K562 (cell line): ENCODE data around the gene NIPAL3. TPM values are rescaled to one million over a fixed set of nuclear protein-coding genes. Genes with fewer than 3 reads are reported as not detected.

Experiments used
- CSDE1 ChIP-seq, 2 experiments: fragments of 450-650 bp; IDR thresholded peaks; 2 replicates each; pipeline ENCODE4 v1.6.1; 2016; ENCODE audit warnings: mild to moderate bottlenecking in 1 of 2
- GTF2A2 ChIP-seq: IDR thresholded peaks from 2 replicates; pipeline ENCODE4 v1.6.1; 2016; ENCODE audit warnings: mild to moderate bottlenecking, missing genetic modification characterization, missing compliant biosample characterization
- NKRF ChIP-seq: fragments of 450-650 bp; IDR thresholded peaks from 2 replicates; pipeline ENCODE4 v1.6.1; 2016; ENCODE audit warnings: borderline replicate concordance
- POLR3G ChIP-seq: IDR thresholded peaks from 2 replicates; pipeline ENCODE4 v1.6.1; 2011; ENCODE audit not compliant: insufficient read length, insufficient replicate concordance; ENCODE audit errors: extremely low read depth
- PPARD ChIP-seq: fragments of 250-450 bp; sonication (Bioruptor Pico); IDR thresholded peaks from 2 replicates; pipeline ENCODE4 v1.8.0; 2022; ENCODE audit warnings: inconsistent platforms, mild to moderate bottlenecking, moderate library complexity
- ZNF77 ChIP-seq: fragments of 250-450 bp; sonication (Bioruptor Pico); IDR thresholded peaks from 2 replicates; pipeline ENCODE4 v1.5.0; 2020
- polyA plus RNA-seq, 8 experiments: library from polyadenylated mRNA; depleted of rRNA in 4 of 8; stranded (reverse) in 5 of 8; unstranded in 3 of 8; fragments of >200 nt; fragmentation: Nextera tagmentation in 2 of 8; fragmentation: Illumina TruSeq in 1 of 8; extraction: Ambion mirVana in 2 of 8; extraction: Trizol in 1 of 8; gene quantifications; 2 replicates each; pipeline versions ENCODE4 v1.2.1 to v1.2.3, GENCODE V29; 2011 to 2014; ENCODE audit warnings: inconsistent platforms in 1 of 8, missing spikeins in 1 of 8
- total RNA-seq, 7 experiments: library from RNA; depleted of rRNA in 6 of 7; stranded (reverse); fragments of >200 nt in 6 of 7; fragmentation: Illumina TruSeq in 2 of 7; extraction: Trizol in 2 of 7; gene quantifications; 2 replicates each; pipeline versions ENCODE4 v1.2.1 to v1.2.3, GENCODE V29; 2011 to 2021; ENCODE audit warnings: low replicate concordance in 1 of 7
- TF ChIP-seq, protein P1 (sequence below): fragments of 450-650 bp; IDR thresholded peaks from 2 replicates; pipeline ENCODE4 v1.6.1; 2016; ENCODE audit warnings: low read depth
- TF ChIP-seq, protein P2 (sequence below): fragments of 250-450 bp; sonication (Bioruptor Pico); IDR thresholded peaks from 2 replicates; pipeline ENCODE4 v1.9.0; 2021; ENCODE audit warnings: mild to moderate bottlenecking, inconsistent platforms
- TF ChIP-seq, protein P3 (sequence below): sonication (generic); formaldehyde crosslinking; IDR thresholded peaks from 2 replicates; pipeline ENCODE4 v1.8.0; 2023; ENCODE audit warnings: mild to moderate bottlenecking, missing genetic modification reagents

Gene NIPAL3
- total and polyA plus RNA-seq, 9 of the 15 experiments (the other 6 are each of a cell fraction or from before 2014, with no cell fraction given), result 10.5 to 26.3 (median 16.0) TPM

- TF ChIP-seq, protein P1, sequence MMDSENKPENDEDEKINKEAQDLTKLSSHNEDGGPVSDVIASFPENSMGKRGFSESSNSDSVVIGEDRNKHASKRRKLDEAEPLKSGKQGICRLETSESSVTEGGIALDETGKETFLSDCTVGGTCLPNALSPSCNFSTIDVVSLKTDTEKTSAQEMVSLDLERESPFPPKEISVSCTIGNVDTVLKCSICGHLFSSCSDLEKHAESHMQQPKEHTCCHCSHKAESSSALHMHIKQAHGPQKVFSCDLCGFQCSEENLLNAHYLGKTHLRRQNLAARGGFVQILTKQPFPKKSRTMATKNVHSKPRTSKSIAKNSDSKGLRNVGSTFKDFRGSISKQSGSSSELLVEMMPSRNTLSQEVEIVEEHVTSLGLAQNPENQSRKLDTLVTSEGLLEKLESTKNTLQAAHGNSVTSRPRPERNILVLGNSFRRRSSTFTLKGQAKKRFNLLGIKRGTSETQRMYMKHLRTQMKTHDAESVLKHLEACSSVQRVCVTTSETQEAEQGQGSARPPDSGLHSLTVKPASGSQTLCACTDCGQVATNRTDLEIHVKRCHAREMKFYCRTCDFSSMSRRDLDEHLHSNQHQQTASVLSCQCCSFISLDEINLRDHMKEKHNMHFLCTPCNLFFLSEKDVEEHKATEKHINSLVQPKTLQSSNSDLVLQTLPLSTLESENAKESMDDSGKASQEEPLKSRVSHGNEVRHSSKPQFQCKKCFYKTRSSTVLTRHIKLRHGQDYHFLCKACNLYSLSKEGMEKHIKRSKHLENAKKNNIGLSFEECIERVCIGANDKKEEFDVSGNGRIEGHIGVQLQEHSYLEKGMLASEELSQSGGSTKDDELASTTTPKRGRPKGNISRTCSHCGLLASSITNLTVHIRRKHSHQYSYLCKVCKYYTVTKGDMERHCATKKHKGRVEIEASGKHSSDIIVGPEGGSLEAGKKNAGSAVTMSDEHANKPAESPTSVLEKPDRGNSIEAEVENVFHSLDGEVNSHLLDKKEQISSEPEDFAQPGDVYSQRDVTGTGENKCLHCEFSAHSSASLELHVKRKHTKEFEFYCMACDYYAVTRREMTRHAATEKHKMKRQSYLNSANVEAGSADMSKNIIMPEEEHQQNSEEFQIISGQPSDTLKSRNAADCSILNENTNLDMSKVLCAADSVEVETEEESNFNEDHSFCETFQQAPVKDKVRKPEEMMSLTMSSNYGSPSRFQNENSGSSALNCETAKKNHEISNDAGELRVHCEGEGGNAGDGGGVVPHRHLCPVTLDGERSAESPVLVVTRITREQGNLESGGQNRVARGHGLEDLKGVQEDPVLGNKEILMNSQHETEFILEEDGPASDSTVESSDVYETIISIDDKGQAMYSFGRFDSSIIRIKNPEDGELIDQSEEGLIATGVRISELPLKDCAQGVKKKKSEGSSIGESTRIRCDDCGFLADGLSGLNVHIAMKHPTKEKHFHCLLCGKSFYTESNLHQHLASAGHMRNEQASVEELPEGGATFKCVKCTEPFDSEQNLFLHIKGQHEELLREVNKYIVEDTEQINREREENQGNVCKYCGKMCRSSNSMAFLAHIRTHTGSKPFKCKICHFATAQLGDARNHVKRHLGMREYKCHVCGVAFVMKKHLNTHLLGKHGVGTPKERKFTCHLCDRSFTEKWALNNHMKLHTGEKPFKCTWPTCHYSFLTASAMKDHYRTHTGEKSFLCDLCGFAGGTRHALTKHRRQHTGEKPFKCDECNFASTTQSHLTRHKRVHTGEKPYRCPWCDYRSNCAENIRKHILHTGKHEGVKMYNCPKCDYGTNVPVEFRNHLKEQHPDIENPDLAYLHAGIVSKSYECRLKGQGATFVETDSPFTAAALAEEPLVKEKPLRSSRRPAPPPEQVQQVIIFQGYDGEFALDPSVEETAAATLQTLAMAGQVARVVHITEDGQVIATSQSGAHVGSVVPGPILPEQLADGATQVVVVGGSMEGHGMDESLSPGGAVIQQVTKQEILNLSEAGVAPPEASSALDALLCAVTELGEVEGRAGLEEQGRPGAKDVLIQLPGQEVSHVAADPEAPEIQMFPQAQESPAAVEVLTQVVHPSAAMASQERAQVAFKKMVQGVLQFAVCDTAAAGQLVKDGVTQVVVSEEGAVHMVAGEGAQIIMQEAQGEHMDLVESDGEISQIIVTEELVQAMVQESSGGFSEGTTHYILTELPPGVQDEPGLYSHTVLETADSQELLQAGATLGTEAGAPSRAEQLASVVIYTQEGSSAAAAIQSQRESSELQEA, result 0 out of 2 replicates have a peak, but pooled peaks have one; percentile 14
- TF ChIP-seq, protein P2, sequence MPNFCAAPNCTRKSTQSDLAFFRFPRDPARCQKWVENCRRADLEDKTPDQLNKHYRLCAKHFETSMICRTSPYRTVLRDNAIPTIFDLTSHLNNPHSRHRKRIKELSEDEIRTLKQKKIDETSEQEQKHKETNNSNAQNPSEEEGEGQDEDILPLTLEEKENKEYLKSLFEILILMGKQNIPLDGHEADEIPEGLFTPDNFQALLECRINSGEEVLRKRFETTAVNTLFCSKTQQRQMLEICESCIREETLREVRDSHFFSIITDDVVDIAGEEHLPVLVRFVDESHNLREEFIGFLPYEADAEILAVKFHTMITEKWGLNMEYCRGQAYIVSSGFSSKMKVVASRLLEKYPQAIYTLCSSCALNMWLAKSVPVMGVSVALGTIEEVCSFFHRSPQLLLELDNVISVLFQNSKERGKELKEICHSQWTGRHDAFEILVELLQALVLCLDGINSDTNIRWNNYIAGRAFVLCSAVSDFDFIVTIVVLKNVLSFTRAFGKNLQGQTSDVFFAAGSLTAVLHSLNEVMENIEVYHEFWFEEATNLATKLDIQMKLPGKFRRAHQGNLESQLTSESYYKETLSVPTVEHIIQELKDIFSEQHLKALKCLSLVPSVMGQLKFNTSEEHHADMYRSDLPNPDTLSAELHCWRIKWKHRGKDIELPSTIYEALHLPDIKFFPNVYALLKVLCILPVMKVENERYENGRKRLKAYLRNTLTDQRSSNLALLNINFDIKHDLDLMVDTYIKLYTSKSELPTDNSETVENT (CRISPR knock-in tag), result 0 out of 2 replicates have a peak, but pooled peaks have one; percentile 33
- TF ChIP-seq CSDE1 (IDR thresholded peaks at IDR 0.05) (no peak), POLR3G (no peak), ZNF77 (CRISPR knock-in tag) (no peak), PPARD (no peak), NKRF (peak; percentile 48; the same call in 1 of the 2 replicates), GTF2A2 (tag) (no peak)
- TF ChIP-seq, protein P3, sequence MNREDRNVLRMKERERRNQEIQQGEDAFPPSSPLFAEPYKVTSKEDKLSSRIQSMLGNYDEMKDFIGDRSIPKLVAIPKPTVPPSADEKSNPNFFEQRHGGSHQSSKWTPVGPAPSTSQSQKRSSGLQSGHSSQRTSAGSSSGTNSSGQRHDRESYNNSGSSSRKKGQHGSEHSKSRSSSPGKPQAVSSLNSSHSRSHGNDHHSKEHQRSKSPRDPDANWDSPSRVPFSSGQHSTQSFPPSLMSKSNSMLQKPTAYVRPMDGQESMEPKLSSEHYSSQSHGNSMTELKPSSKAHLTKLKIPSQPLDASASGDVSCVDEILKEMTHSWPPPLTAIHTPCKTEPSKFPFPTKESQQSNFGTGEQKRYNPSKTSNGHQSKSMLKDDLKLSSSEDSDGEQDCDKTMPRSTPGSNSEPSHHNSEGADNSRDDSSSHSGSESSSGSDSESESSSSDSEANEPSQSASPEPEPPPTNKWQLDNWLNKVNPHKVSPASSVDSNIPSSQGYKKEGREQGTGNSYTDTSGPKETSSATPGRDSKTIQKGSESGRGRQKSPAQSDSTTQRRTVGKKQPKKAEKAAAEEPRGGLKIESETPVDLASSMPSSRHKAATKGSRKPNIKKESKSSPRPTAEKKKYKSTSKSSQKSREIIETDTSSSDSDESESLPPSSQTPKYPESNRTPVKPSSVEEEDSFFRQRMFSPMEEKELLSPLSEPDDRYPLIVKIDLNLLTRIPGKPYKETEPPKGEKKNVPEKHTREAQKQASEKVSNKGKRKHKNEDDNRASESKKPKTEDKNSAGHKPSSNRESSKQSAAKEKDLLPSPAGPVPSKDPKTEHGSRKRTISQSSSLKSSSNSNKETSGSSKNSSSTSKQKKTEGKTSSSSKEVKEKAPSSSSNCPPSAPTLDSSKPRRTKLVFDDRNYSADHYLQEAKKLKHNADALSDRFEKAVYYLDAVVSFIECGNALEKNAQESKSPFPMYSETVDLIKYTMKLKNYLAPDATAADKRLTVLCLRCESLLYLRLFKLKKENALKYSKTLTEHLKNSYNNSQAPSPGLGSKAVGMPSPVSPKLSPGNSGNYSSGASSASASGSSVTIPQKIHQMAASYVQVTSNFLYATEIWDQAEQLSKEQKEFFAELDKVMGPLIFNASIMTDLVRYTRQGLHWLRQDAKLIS, result 0 out of 2 replicates have a peak, but pooled peaks have one; percentile 44
Measured at GRCh38 chr1:24415910-24416665, 486 bp downstream of the NIPAL3 start (continued).
